Neutrophil (primary cell): ENCODE data around the gene LGALS4.
A peak's percentile ranks its signal among the peaks of the same experiment; 100 is the strongest.

ENCODE experiments used
- H3K27ac ChIP-seq: fragments of 200-600 bp; sonication (generic); 2 replicates; pipeline ENCODE4 v1.5.1; 2016; ENCODE audit warnings: mild to moderate bottlenecking, moderate library complexity
- H3K27me3 ChIP-seq: fragments of 200-600 bp; sonication (generic); 2 replicates; pipeline ENCODE4 v1.6.0; 2016; ENCODE audit warnings: mild to moderate bottlenecking
- H3K36me3 ChIP-seq: fragments of 200-600 bp; sonication (generic); 2 replicates; pipeline ENCODE4 v1.5.1; 2017
- H3K4me1 ChIP-seq, 2 experiments: fragments of 200-600 bp in 1 of 2; sonication (generic) in 1 of 2; 1 replicate in 1 of 2; 2 replicates in 1 of 2; pipeline versions ENCODE4 v1.5.1 to v1.6.1; 2013 to 2016; ENCODE audit warnings: low read depth in 1 of 2, low read length in 1 of 2, mild to moderate bottlenecking in 1 of 2, moderate library complexity in 1 of 2; ENCODE audit not compliant: control insufficient read depth in 1 of 2, insufficient read depth in 1 of 2
- H3K4me3 ChIP-seq, 2 experiments: fragments of 200-600 bp in 1 of 2; sonication (generic) in 1 of 2; 1 replicate in 1 of 2; 2 replicates in 1 of 2; pipeline ENCODE4 v1.5.1; 2013 to 2016; ENCODE audit warnings: low read depth in 1 of 2, low read length in 1 of 2, mild to moderate bottlenecking in 1 of 2, moderate library complexity in 1 of 2
- H3K9me3 ChIP-seq: fragments of 200-600 bp; sonication (generic); 2 replicates; pipeline ENCODE4 v1.5.1; 2016
- CTCF ChIP-seq: fragments of 200-600 bp; sonication (generic); IDR thresholded peaks from 2 replicates; pipeline ENCODE4 v1.5.1; 2016; ENCODE audit warnings: antibody characterized with exemption

Gene LGALS4

GRCh38 chr19:38836159-38836982 lies 23.6 kb upstream of the LGALS4 start:
- Histone ChIP-seq H3K27me3 (no peaks in the 10 kb centered on the region), H3K27ac (peak overlapping the region; percentile 18), H3K36me3 (peaks cover 62% of the 10 kb centered on the region), H3K4me3 (no peak overlapping the region), H3K9me3 (no peaks in the 10 kb centered on the region), H3K4me1 (peaks cover 7 to 8% of the 10 kb centered on the region in 2 experiments)
- TF ChIP-seq CTCF: no peak

- TF ChIP-seq CTCF: no peak
- peaks cover 15 to 18% of the 10 kb centered on the region in 2 experiments for H3K4me1 ChIP-seq
- H3K27me3 ChIP-seq: no peaks in the 10 kb centered on the region
- H3K9me3 ChIP-seq: no peaks in the 10 kb centered on the region
- peaks cover 44% of the 10 kb centered on the region for H3K36me3 ChIP-seq
- H3K4me3 ChIP-seq: no peak overlapping the region
- no peak overlapping the region for H3K27ac ChIP-seq
Observed at GRCh38 chr19:38834590-38834989, 21.8 kb upstream of the LGALS4 start.

- Histone ChIP-seq H3K4me1 (peaks cover 19 to 23% of the 10 kb centered on the region in 2 experiments), H3K36me3 (peaks cover 39% of the 10 kb centered on the region), H3K27me3 (no peaks in the 10 kb centered on the region), H3K9me3 (no peaks in the 10 kb centered on the region), H3K4me3 (no peak overlapping the region), H3K27ac (no peak overlapping the region)
- TF ChIP-seq CTCF: no peak
Observed at GRCh38 chr19:38834104-38834490, 21.4 kb upstream of the LGALS4 start.

- peaks cover 29% of the 10 kb centered on the region for H3K36me3 ChIP-seq
- no peak overlapping the region for H3K4me3 ChIP-seq
- TF ChIP-seq CTCF: no peak
- no peaks in the 10 kb centered on the region for H3K27me3 ChIP-seq
- no peak overlapping the region for H3K27ac ChIP-seq
- peaks cover 21 to 25% of the 10 kb centered on the region in 2 experiments for H3K4me1 ChIP-seq
- no peaks in the 10 kb centered on the region for H3K9me3 ChIP-seq
Observed at GRCh38 chr19:38833092-38833425, 20.3 kb upstream of the LGALS4 start.

- H3K27me3 ChIP-seq: no peaks in the 10 kb centered on the region
- peaks cover 21 to 25% of the 10 kb centered on the region in 2 experiments for H3K4me1 ChIP-seq
- peak overlapping the region; percentile 89 to 90 for H3K4me3 ChIP-seq
- peaks cover 18% of the 10 kb centered on the region for H3K36me3 ChIP-seq
- TF ChIP-seq CTCF: no peak
- peak overlapping the region; percentile 76 for H3K27ac ChIP-seq
- H3K9me3 ChIP-seq: no peaks in the 10 kb centered on the region
Observed at GRCh38 chr19:38831142-38831605, 18.4 kb upstream of the LGALS4 start.
